ENCODE data around the gene RCOR3.

RCOR3 gene

DNA sequence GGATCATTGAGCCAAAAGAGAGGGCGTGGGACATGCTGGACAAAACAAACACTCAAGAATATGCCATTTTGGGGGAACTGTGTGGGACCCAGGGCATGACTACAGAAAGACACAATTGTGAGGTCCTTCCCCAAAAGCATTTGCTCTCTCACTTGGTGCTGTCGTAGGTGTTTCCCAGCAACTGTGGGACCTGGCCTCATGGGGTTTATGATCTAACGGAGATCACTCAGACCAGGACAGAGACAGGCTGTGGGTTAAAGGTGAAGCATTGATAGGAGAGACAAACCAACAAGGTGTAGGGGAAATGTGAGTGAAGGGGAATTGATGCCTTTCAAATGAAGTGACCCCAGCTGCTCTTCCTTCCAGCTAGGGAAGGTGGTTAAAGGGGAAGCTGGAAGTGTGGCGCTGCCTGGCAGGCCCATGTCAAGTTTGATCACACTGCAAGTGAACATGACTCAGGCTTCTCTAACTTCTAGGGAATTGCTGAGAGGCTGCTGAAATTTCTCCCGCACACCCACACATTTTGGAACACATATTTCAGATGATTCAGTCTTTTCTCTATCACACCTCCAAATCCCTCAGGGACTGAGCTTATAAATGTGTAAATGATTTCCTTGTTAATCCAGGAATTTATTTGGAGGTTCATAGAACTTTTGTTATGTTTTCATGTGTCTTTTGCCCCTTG is 97.7 kb downstream of the RCOR3 start:
- H3K36me3 ChIP-seq (replicated peaks; ENCODE audit: low read depth, low read length) = peaks cover 49% of the 10 kb centered on the region
- no peak overlapping the region for H3K27ac ChIP-seq (ENCODE audit: low read length)
- H3K4me1 ChIP-seq (ENCODE audit: low read length) = no peaks in the 10 kb centered on the region
- peaks cover 15% of the 10 kb centered on the region for H4K20me1 ChIP-seq (ENCODE audit: insufficient read depth, low read length)
- peaks cover 11% of the 10 kb centered on the region for H3K79me2 ChIP-seq (ENCODE audit: low read length)
- no peak overlapping the region for H2AFZ ChIP-seq (ENCODE audit: low read depth, low read length)
- H3K9ac ChIP-seq (ENCODE audit: low read length) = no peak overlapping the region
- no peaks in the 10 kb centered on the region for H3K27me3 ChIP-seq (ENCODE audit: low read depth, low read length)
- TF ChIP-seq CTCF (IDR thresholded peaks at IDR 0.05; ENCODE audit: low read depth, low read length) (no peak), EZH2phosphoT487 (IDR thresholded peaks at IDR 0.05; ENCODE audit: low read depth) (no peak)
- H3K4me2 ChIP-seq (ENCODE audit: low read length) = no peak overlapping the region
- H3K4me3 ChIP-seq (ENCODE audit: low read length) = no peak overlapping the region
- H3K9me3 ChIP-seq (ENCODE audit: insufficient read depth, low read length) = 0 out of 2 replicates have a peak, but pooled peaks cover under 1% of the 10 kb centered on the region

DNA sequence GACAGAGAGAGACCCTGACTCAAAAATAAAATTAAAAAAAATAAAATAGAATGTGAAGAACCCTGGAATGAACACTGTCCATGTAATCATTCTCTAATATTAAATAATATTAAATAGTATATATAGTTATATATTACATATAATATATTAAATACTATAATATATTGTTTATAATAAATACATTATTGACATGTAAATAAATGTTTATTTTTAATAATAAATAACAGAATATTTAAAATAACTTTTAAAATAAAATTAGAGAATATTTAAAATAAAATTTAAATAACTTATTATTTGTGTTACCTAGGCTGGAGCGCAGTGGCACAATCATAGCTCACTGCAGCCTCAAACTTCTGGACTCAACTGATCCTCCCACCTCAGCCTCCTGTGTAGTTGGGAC is 99.5 kb downstream of the RCOR3 start:
- TF ChIP-seq EZH2phosphoT487 (IDR thresholded peaks at IDR 0.05; ENCODE audit: low read depth) (no peak), CTCF (IDR thresholded peaks at IDR 0.05; ENCODE audit: low read depth, low read length) (no peak)

GRCh38 chr1:211359876-211360275 is 100.7 kb downstream of the RCOR3 start:
- no peak overlapping the region for H3K27ac ChIP-seq (ENCODE audit: low read length)
- H3K36me3 ChIP-seq (replicated peaks; ENCODE audit: low read depth, low read length) = peaks cover 41% of the 10 kb centered on the region
- no peak for TF ChIP-seq EZH2phosphoT487 (IDR thresholded peaks at IDR 0.05; ENCODE audit: low read depth)
- no peak for TF ChIP-seq CTCF (IDR thresholded peaks at IDR 0.05; ENCODE audit: low read depth, low read length)
- no peak overlapping the region for H3K9ac ChIP-seq (ENCODE audit: low read length)
- H2AFZ ChIP-seq (ENCODE audit: low read depth, low read length) = no peak overlapping the region
- H3K4me1 ChIP-seq (ENCODE audit: low read length) = no peaks in the 10 kb centered on the region
- H3K4me2 ChIP-seq (ENCODE audit: low read length) = no peak overlapping the region
- no peak overlapping the region for H3K4me3 ChIP-seq (ENCODE audit: low read length)
- H3K27me3 ChIP-seq (ENCODE audit: low read depth, low read length) = no peaks in the 10 kb centered on the region
- H3K79me2 ChIP-seq (ENCODE audit: low read length) = no peaks in the 10 kb centered on the region
- 0 out of 2 replicates have a peak, but pooled peaks cover 4% of the 10 kb centered on the region for H4K20me1 ChIP-seq (ENCODE audit: insufficient read depth, low read length)
- no peaks in the 10 kb centered on the region for H3K9me3 ChIP-seq (ENCODE audit: insufficient read depth, low read length)

More for the DNA sequence above, 99.5 kb downstream of the RCOR3 start:
- peaks cover 7% of the 10 kb centered on the region; the same call in 1 of the 2 replicates for H4K20me1 ChIP-seq (ENCODE audit: insufficient read depth, low read length)
- H3K9ac ChIP-seq (ENCODE audit: low read length) = no peak overlapping the region
- H3K4me2 ChIP-seq (ENCODE audit: low read length) = no peak overlapping the region
- H3K27ac ChIP-seq (ENCODE audit: low read length) = no peak overlapping the region
- H3K4me1 ChIP-seq (ENCODE audit: low read length) = no peaks in the 10 kb centered on the region
- peaks cover 42% of the 10 kb centered on the region for H3K36me3 ChIP-seq (replicated peaks; ENCODE audit: low read depth, low read length)
- no peak overlapping the region for H2AFZ ChIP-seq (ENCODE audit: low read depth, low read length)
- H3K27me3 ChIP-seq (ENCODE audit: low read depth, low read length) = no peaks in the 10 kb centered on the region
- H3K79me2 ChIP-seq (ENCODE audit: low read length) = 0 out of 2 replicates have a peak, but pooled peaks cover 5% of the 10 kb centered on the region
- H3K4me3 ChIP-seq (ENCODE audit: low read length) = no peak overlapping the region
- H3K9me3 ChIP-seq (ENCODE audit: insufficient read depth, low read length) = no peaks in the 10 kb centered on the region

DNA sequence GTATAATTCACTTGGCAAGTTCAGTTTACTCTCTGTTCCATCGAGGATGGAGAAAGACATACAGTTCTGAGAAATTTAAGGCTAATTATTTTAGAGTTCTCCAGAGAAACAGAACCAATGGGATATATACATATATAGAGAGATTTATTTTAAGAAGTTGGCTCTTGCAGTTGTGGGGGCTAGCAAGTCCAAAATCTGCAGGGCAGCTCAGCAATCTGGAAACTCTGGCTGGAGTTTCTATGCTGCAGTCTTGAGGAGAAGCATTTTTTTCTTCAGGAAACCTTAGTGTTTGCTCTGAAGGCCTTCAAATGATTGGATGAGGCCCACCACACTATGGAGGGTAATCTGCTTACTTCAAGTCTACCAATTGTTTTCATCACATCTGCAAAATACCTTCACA is 102.0 kb downstream of the RCOR3 start:
- Histone ChIP-seq H3K36me3 (replicated peaks; ENCODE audit: low read depth, low read length) (peaks cover 43% of the 10 kb centered on the region), H2AFZ (ENCODE audit: low read depth, low read length) (no peak overlapping the region), H4K20me1 (ENCODE audit: insufficient read depth, low read length) (0 out of 2 replicates have a peak, but pooled peaks cover 4% of the 10 kb centered on the region), H3K27ac (ENCODE audit: low read length) (no peak overlapping the region), H3K27me3 (ENCODE audit: low read depth, low read length) (no peaks in the 10 kb centered on the region), H3K4me3 (ENCODE audit: low read length) (no peak overlapping the region), H3K9me3 (ENCODE audit: insufficient read depth, low read length) (no peaks in the 10 kb centered on the region), H3K4me2 (ENCODE audit: low read length) (no peak overlapping the region), H3K79me2 (ENCODE audit: low read length) (no peaks in the 10 kb centered on the region), H3K4me1 (ENCODE audit: low read length) (no peaks in the 10 kb centered on the region), H3K9ac (ENCODE audit: low read length) (no peak overlapping the region)
- TF ChIP-seq CTCF (IDR thresholded peaks at IDR 0.05; ENCODE audit: low read depth, low read length) (no peak), EZH2phosphoT487 (IDR thresholded peaks at IDR 0.05; ENCODE audit: low read depth) (no peak)

Data from OCI-LY3 (cell line).